GM19043 (cell line): ENCODE results near the gene KBTBD12.
"Not testable (repeated sequence)": the region's sequence is repeated elsewhere in the genome, so short reads cannot be mapped to it uniquely, and the experiment has no call there.

Experiments
- ATAC-seq: cut with Tn5 transposase; IDR thresholded peaks from one replicate; pipeline ENCODE4 v1.9.1; 2021; ENCODE audit warnings: low read depth; ENCODE audit not compliant: unreplicated experiment

Gene KBTBD12

GRCh38 chr3:127903611-127904375 lies 11.2 kb upstream of the KBTBD12 start:
- ATAC-seq, result no peak

- ATAC-seq, result no peak
These were observed 9.5 kb upstream of the KBTBD12 start for GRCh38 chr3:127905556-127905955.

GRCh38 chr3:127906653-127907052 lies 8.4 kb upstream of the KBTBD12 start:
- not testable (repeated sequence) for ATAC-seq

- ATAC-seq, result no peak
These were observed 6.8 kb upstream of the KBTBD12 start for GRCh38 chr3:127908202-127908601.

- ATAC-seq, result no peak
These were observed 6.1 kb upstream of the KBTBD12 start for GRCh38 chr3:127908951-127909350.

GRCh38 chr3:127909646-127910045 lies 5.4 kb upstream of the KBTBD12 start:
- no peak for ATAC-seq

GRCh38 chr3:127911421-127911931 lies 3.6 kb upstream of the KBTBD12 start:
- ATAC-seq, result no peak

- not testable (repeated sequence) for ATAC-seq
These were observed 1.2 kb upstream of the KBTBD12 start for GRCh38 chr3:127913841-127914240.

GRCh38 chr3:127914584-127914983 lies 448 bp upstream of the KBTBD12 start:
- no peak for ATAC-seq

- no peak for ATAC-seq
These were observed 983 bp downstream of the KBTBD12 start for GRCh38 chr3:127915937-127916493.

- no peak for ATAC-seq
These were observed 5.7 kb downstream of the KBTBD12 start for GRCh38 chr3:127920738-127921137.

- ATAC-seq, result no peak
These were observed 8.6 kb downstream of the KBTBD12 start for GRCh38 chr3:127923611-127924010.

GRCh38 chr3:127925384-127925783 lies 10.4 kb downstream of the KBTBD12 start:
- no peak for ATAC-seq

- no peak for ATAC-seq
These were observed 13.0 kb downstream of the KBTBD12 start for GRCh38 chr3:127927829-127928604.

- ATAC-seq, result no peak
These were observed 14.9 kb downstream of the KBTBD12 start for GRCh38 chr3:127929818-127930413.

- ATAC-seq, result no peak
These were observed 18.4 kb downstream of the KBTBD12 start for GRCh38 chr3:127933396-127933795.

GRCh38 chr3:127938800-127939199 lies 23.8 kb downstream of the KBTBD12 start:
- no peak for ATAC-seq

GRCh38 chr3:127940116-127940515 lies 25.1 kb downstream of the KBTBD12 start:
- ATAC-seq, result no peak

- no peak for ATAC-seq
These were observed 27.6 kb downstream of the KBTBD12 start for GRCh38 chr3:127942613-127943012.

- no peak for ATAC-seq
These were observed 33.2 kb downstream of the KBTBD12 start for GRCh38 chr3:127948211-127948610.
